Mesenchymal stem cell (in vitro differentiated cells and primary cell): ENCODE measurements around the gene PLCG2.

Experiments
- DNase-seq: peaks from one replicate; pipeline ENCODE4 v3.0.0-alpha.2; 2013
- H2AFZ ChIP-seq: one replicate; pipeline ENCODE4 v1.6.1; 2013; ENCODE audit warnings: low read depth, mild to moderate bottlenecking, control low read depth, inconsistent platforms, low read length, moderate library complexity
- H2AK5ac ChIP-seq: 2 replicates; pipeline ENCODE4 v1.6.1; 2013; ENCODE audit warnings: low read length, moderate library complexity, mild to moderate bottlenecking, inconsistent platforms; ENCODE audit not compliant: severe bottlenecking
- H2BK120ac ChIP-seq: one replicate; pipeline ENCODE4 v1.6.1; 2013; ENCODE audit warnings: low read depth, mild to moderate bottlenecking, inconsistent platforms, low read length, moderate library complexity
- H2BK12ac ChIP-seq, 2 experiments: one replicate each; pipeline ENCODE4 v1.6.1; 2013; ENCODE audit warnings: inconsistent platforms in 2 of 2, low read length in 2 of 2, mild to moderate bottlenecking in 2 of 2, moderate library complexity in 2 of 2, control low read depth in 1 of 2
- H2BK15ac ChIP-seq: one replicate; pipeline ENCODE4 v1.6.1; 2013; ENCODE audit warnings: mild to moderate bottlenecking, low read depth, inconsistent platforms; ENCODE audit not compliant: poor library complexity, severe bottlenecking
- H2BK5ac ChIP-seq: 2 replicates; pipeline ENCODE4 v1.6.1; 2013; ENCODE audit warnings: low read depth, mild to moderate bottlenecking, low read length, control low read depth, inconsistent platforms; ENCODE audit not compliant: poor library complexity, severe bottlenecking
- H3K14ac ChIP-seq, 2 experiments: one replicate each; pipeline ENCODE4 v1.6.1; 2013; ENCODE audit warnings: inconsistent platforms in 2 of 2, low read length in 2 of 2, control low read depth in 1 of 2, mild to moderate bottlenecking in 1 of 2, moderate library complexity in 1 of 2
- H3K18ac ChIP-seq, 2 experiments: one replicate each; pipeline ENCODE4 v1.6.1; 2013; ENCODE audit warnings: inconsistent platforms in 2 of 2, low read length in 2 of 2, control low read depth in 1 of 2, low read depth in 1 of 2, mild to moderate bottlenecking in 1 of 2
- H3K23ac ChIP-seq, 2 experiments: one replicate each; pipeline ENCODE4 v1.6.1; 2013; ENCODE audit warnings: inconsistent platforms in 2 of 2, low read length in 2 of 2, mild to moderate bottlenecking in 2 of 2, moderate library complexity in 2 of 2, control low read depth in 1 of 2
- H3K27ac ChIP-seq: 2 replicates; pipeline ENCODE4 v1.5.1; 2013; ENCODE audit warnings: mild to moderate bottlenecking, moderate library complexity, low read length, control low read depth, inconsistent platforms; ENCODE audit not compliant: poor library complexity, severe bottlenecking
- H3K27me3 ChIP-seq, 2 experiments: 2 replicates each; pipeline versions ENCODE4 v1.6.1 to v1.7.0; 2013; ENCODE audit warnings: low read length in 2 of 2, mild to moderate bottlenecking in 2 of 2, moderate library complexity in 2 of 2, control low read depth in 1 of 2, inconsistent platforms in 1 of 2; ENCODE audit not compliant: control insufficient read depth in 1 of 2, insufficient read depth in 1 of 2
- H3K36me3 ChIP-seq, 2 experiments: 2 replicates each; pipeline versions ENCODE4 v1.6.1 to v1.7.0; 2013; ENCODE audit warnings: low read length in 2 of 2, control low read depth in 1 of 2, inconsistent platforms in 1 of 2, low read depth in 1 of 2, mild to moderate bottlenecking in 1 of 2; ENCODE audit not compliant: insufficient read depth in 2 of 2, control insufficient read depth in 1 of 2
- H3K4ac ChIP-seq, 2 experiments: one replicate each; pipeline ENCODE4 v1.6.1; 2013; ENCODE audit warnings: inconsistent platforms in 2 of 2, low read length in 2 of 2, mild to moderate bottlenecking in 2 of 2, moderate library complexity in 2 of 2, control low read depth in 1 of 2, low read depth in 1 of 2
- H3K4me1 ChIP-seq: 2 replicates; pipeline ENCODE4 v1.6.1; 2013; ENCODE audit warnings: low read depth, low read length, control low read depth; ENCODE audit not compliant: control insufficient read depth, insufficient read depth
- H3K4me2 ChIP-seq: 2 replicates; pipeline ENCODE4 v1.6.1; 2013; ENCODE audit warnings: low read length, mild to moderate bottlenecking, inconsistent platforms; ENCODE audit not compliant: poor library complexity, severe bottlenecking
- H3K4me3 ChIP-seq, 2 experiments: 2 replicates each; pipeline versions ENCODE4 v1.5.1 to v1.7.0; 2013; ENCODE audit warnings: low read length in 2 of 2, mild to moderate bottlenecking in 2 of 2, control low read depth in 1 of 2, low read depth in 1 of 2; ENCODE audit not compliant: insufficient read depth in 1 of 2
- H3K79me1 ChIP-seq: replicated peaks from 2 replicates; pipeline ENCODE4 v1.6.1; 2013; ENCODE audit warnings: mild to moderate bottlenecking, control low read depth, low read length, inconsistent platforms; ENCODE audit not compliant: poor library complexity, severe bottlenecking
- H3K9ac ChIP-seq: 2 replicates; pipeline ENCODE4 v1.7.0; 2013; ENCODE audit warnings: mild to moderate bottlenecking, low read length, moderate library complexity
- H3K9me3 ChIP-seq: 2 replicates; pipeline ENCODE4 v1.7.0; 2013; ENCODE audit warnings: mild to moderate bottlenecking, low read length; ENCODE audit not compliant: control insufficient read depth
- H4K8ac ChIP-seq: one replicate; pipeline ENCODE4 v1.6.1; 2013; ENCODE audit warnings: inconsistent platforms, mild to moderate bottlenecking, low read length, moderate library complexity
- H4K91ac ChIP-seq: one replicate; pipeline ENCODE4 v1.6.1; 2013; ENCODE audit warnings: mild to moderate bottlenecking, low read length, inconsistent platforms
- WGBS: methylation state at CpG from one replicate; pipeline ENCODE4 v1.1.7; 2013; ENCODE audit warnings: mixed read lengths; 5-methylcytosine and 5-hydroxymethylcytosine counted together

PLCG2 gene

DNA sequence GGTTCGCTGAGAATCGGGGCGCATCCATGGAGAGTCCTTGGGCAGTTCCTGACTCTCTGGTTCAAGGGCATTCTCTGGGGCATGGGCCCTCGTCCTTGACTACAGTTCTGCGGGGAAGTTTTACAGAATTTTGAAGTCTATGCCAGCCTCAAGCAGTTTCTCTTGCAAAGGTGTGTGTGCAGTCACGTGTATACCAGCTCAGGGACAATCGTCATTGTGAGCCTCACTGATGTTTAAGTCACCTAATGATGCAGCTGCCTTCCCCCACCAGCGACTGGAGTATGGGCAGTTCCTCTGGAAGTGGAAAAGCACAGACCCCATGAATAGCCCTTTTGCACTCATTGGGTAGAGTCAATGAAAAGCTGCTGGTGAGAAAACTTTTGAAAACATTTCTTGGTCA, 1.3 kb downstream of the PLCG2 start:
- H3K4ac ChIP-seq: no peak overlapping the region
- no peak overlapping the region for H2AK5ac ChIP-seq
- no peak for DNase-seq
- H3K18ac ChIP-seq: no peak overlapping the region
- H2BK12ac ChIP-seq: no peak overlapping the region
- no peak overlapping the region for H2BK5ac ChIP-seq
- H2AFZ ChIP-seq: no peak overlapping the region
- no peak overlapping the region for H4K8ac ChIP-seq
- no peak overlapping the region for H2BK15ac ChIP-seq
- H3K4me3 ChIP-seq: no peak overlapping the region
- no peak overlapping the region for H3K4me2 ChIP-seq
- H2BK120ac ChIP-seq: no peak overlapping the region
- H3K14ac ChIP-seq: no peak overlapping the region
- H3K4me1 ChIP-seq: peaks cover 12% of the 10 kb centered on the region
- H3K27ac ChIP-seq: no peak overlapping the region
- H3K9me3 ChIP-seq: peaks cover 4% of the 10 kb centered on the region
- H3K79me1 ChIP-seq: no peaks in the 10 kb centered on the region
- no peak overlapping the region for H4K91ac ChIP-seq
- H3K9ac ChIP-seq: no peak overlapping the region
- no peak overlapping the region for H3K23ac ChIP-seq
- peaks cover 45 to 58% of the 10 kb centered on the region in 2 experiments for H3K27me3 ChIP-seq
- no peaks in the 10 kb centered on the region for H3K36me3 ChIP-seq
- WGBS: 91% methylated on average over 8 of the region's 8 CpGs

DNA sequence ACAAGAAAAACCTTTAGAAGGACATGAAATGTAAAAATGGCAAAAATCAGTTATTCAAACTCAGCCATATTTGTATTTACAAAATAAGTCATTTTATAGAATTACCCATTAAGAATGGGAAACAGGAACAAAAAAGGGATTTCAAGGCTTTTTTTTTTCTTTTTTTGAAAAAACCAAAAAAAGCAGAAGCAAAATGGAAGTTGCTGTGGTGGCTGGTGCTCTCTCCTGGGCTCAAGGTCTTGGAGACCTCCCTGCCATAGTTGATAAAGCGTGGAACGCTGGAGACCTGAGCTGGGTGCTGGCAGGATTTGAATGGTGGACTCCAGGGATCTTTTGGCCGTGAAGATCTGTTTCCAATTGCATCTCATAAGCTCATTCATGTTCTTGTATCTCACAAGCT, 3.1 kb downstream of the PLCG2 start:
- H2AK5ac ChIP-seq: no peak overlapping the region
- peaks cover 4% of the 10 kb centered on the region for H3K9me3 ChIP-seq
- no peak overlapping the region for H4K8ac ChIP-seq
- no peak overlapping the region for H2BK15ac ChIP-seq
- no peak overlapping the region for H4K91ac ChIP-seq
- H3K18ac ChIP-seq: no peak overlapping the region
- no peaks in the 10 kb centered on the region for H3K36me3 ChIP-seq
- no peak overlapping the region for H3K23ac ChIP-seq
- H3K4me2 ChIP-seq: no peak overlapping the region
- no peak overlapping the region for H2AFZ ChIP-seq
- no peak overlapping the region for H3K9ac ChIP-seq
- H2BK5ac ChIP-seq: no peak overlapping the region
- DNase-seq: no peak
- H3K14ac ChIP-seq: no peak overlapping the region
- H3K4me1 ChIP-seq: peaks cover 12% of the 10 kb centered on the region
- no peaks in the 10 kb centered on the region for H3K79me1 ChIP-seq
- H3K4ac ChIP-seq: no peak overlapping the region
- no peak overlapping the region for H3K27ac ChIP-seq
- H2BK120ac ChIP-seq: no peak overlapping the region
- no peak overlapping the region for H2BK12ac ChIP-seq
- 82% methylated on average over 3 of the region's 3 CpGs for WGBS
- H3K27me3 ChIP-seq: peaks cover 40 to 66% of the 10 kb centered on the region in 2 experiments
- no peak overlapping the region for H3K4me3 ChIP-seq

DNA sequence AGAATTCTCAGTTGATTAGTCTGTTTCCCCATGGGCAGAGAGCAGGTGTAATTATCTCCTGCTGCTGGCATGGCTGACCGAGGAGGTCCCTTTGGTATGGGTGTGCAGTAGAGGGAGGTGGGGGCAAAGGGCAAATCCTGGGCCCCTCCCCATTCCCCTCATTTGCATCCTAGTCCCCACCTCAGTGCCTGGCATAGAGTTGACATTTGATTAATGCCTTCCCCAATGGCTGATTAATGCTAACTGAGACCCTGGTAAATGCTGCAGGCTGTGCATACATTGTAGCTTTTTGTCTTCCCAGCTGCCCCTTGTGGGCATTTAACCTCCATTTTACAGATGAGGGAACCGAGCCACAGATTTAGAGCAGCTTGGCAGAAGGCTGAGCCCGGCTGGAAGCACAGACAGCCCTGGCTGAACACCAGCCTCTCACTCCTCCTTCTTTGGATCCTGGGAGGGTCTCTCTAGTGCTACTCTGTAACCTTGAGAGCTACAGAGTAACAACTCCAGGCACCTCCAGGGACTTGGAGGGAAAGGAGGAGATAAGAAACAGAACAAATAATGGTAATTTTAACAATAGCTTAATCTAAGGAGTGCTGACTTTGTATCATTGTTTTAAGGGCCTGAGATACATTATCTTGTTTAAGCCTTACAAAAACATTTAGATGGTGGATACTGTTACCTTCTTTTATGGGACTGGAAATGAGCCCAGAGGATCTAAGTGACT, 5.1 kb downstream of the PLCG2 start:
- Histone ChIP-seq H3K4me3 (no peak overlapping the region), H2BK120ac (no peak overlapping the region), H3K23ac (no peak overlapping the region), H2BK15ac (no peak overlapping the region), H2AK5ac (no peak overlapping the region), H2AFZ (no peak overlapping the region), H3K4ac (no peak overlapping the region), H2BK12ac (no peak overlapping the region), H3K27me3 (peaks cover 32 to 56% of the 10 kb centered on the region in 2 experiments), H3K14ac (no peak overlapping the region), H3K9ac (no peak overlapping the region), H3K9me3 (no peaks in the 10 kb centered on the region), H3K4me2 (no peak overlapping the region), H3K18ac (no peak overlapping the region), H2BK5ac (no peak overlapping the region), H3K27ac (no peak overlapping the region), H3K79me1 (no peaks in the 10 kb centered on the region), H4K91ac (no peak overlapping the region), H4K8ac (no peak overlapping the region), H3K4me1 (peaks cover 7% of the 10 kb centered on the region), H3K36me3 (no peaks in the 10 kb centered on the region)
- DNase-seq: no peak
- 62% methylated on average over 3 of the region's 3 CpGs for WGBS

DNA sequence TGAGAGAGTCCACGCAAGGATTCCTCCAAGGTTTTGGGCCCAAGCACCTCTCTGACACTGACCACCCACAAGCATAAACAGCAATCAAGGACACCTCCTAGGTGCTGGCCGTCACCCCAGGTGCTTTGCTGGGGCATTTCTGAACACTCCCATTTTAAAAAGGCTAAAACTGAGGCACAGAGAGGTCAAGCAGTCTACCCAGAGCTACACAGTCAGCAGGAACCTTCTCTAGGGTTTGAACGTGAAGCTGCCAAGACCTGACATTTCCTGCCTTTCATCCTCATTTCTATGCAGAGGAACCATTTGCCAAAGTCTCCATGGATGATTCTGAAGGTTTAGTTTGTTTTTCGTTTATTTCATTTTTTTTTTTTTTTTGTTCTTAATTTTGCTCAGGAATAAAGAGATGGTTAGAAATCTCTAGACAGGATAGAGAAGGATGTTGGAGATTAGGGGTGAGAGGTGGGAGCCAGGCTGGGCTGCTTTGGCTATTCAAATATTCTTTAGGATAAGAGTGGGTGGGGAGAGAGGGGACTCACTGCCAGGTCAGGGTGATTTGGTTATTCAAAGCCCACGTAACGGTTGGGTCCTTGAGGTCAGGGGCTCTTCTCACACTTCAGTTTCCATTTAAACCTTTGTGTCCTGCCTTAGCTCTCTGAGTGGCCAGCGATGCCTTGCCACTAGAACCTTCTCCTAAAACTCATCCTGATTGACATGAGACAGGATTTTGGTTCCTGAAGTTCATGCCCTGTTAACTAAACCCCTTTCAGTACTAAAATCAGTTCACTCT, 6.2 kb downstream of the PLCG2 start:
- Histone ChIP-seq H3K79me1 (no peaks in the 10 kb centered on the region), H3K23ac (no peak overlapping the region), H2BK120ac (no peak overlapping the region), H2AFZ (no peak overlapping the region), H3K9ac (no peak overlapping the region), H3K36me3 (no peaks in the 10 kb centered on the region), H3K4me1 (no peaks in the 10 kb centered on the region), H3K4ac (no peak overlapping the region), H3K14ac (no peak overlapping the region), H3K4me2 (no peak overlapping the region), H4K91ac (no peak overlapping the region), H3K27me3 (peaks cover 25 to 52% of the 10 kb centered on the region in 2 experiments), H3K9me3 (no peaks in the 10 kb centered on the region), H2BK15ac (no peak overlapping the region), H3K18ac (no peak overlapping the region), H2BK5ac (no peak overlapping the region), H3K4me3 (no peak overlapping the region), H2BK12ac (no peak overlapping the region), H3K27ac (no peak overlapping the region), H2AK5ac (no peak overlapping the region), H4K8ac (no peak overlapping the region)
- 70% methylated on average over 6 of the region's 7 CpGs for WGBS
- DNase-seq: no peak
